ENCODE measurements around the gene CDYL2.

DNA sequence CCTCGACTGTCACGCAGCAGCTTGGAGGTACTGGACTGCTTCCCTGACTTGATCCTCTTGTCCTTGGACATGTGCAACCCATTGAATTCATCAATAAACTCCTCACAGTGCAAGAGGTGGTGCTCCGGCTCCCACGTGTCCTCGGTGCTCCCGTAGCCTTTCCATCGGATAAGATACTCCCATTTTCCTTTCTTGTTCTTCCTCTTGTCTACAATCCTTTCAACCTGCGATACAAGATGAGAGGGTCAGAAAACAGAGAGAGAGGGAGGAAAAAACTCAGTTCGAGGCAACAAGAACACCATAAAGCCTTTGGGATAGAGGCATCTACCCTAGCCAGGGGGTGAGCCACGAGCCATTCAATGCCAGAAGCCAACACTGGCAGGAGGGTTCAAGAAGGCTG is 119.5 kb downstream of the CDYL2 start:
- TF ChIP-seq POLR2A (IDR thresholded peaks at IDR 0.05) (no peak), POLR2AphosphoS5 (IDR thresholded peaks at IDR 0.05) (no peak), EP300 (IDR thresholded peaks at IDR 0.05) (no peak), CTCF (IDR thresholded peaks at IDR 0.05) (no peak)
